ENCODE results near the gene RSRC1.
"Not testable (repeated sequence)": the region's sequence is repeated elsewhere in the genome, so short reads cannot be mapped to it uniquely, and the experiment has no call there.

RSRC1 gene

GRCh38 chr3:158314426-158315357 is 204.8 kb downstream of the RSRC1 start:
- DNase-seq (ENCODE audit: low read depth, low spot score): no peak

GRCh38 chr3:158329696-158330441 is 220.0 kb downstream of the RSRC1 start:
- DNase-seq (ENCODE audit: low read depth, low spot score): not testable (repeated sequence)

GRCh38 chr3:158330870-158331269 is 221.0 kb downstream of the RSRC1 start:
- no peak for DNase-seq (ENCODE audit: low read depth, low spot score)

- DNase-seq (ENCODE audit: low read depth, low spot score): no peak
Observed at GRCh38 chr3:158333736-158334135, 223.8 kb downstream of the RSRC1 start.

- DNase-seq (ENCODE audit: low read depth, low spot score): no peak
Observed at GRCh38 chr3:158337110-158337509, 227.2 kb downstream of the RSRC1 start.

- DNase-seq (ENCODE audit: low read depth, low spot score): no peak
Observed at GRCh38 chr3:158339638-158340037, 229.7 kb downstream of the RSRC1 start.

- DNase-seq (ENCODE audit: low read depth, low spot score): not testable (repeated sequence)
Observed at GRCh38 chr3:158340951-158341350, 231.1 kb downstream of the RSRC1 start.

- no peak for DNase-seq (ENCODE audit: low read depth, low spot score)
Observed at GRCh38 chr3:158347966-158348365, 238.1 kb downstream of the RSRC1 start.

GRCh38 chr3:158350971-158351370 is 241.1 kb downstream of the RSRC1 start:
- DNase-seq (ENCODE audit: low read depth, low spot score): no peak

GRCh38 chr3:158352551-158352950 is 242.7 kb downstream of the RSRC1 start:
- DNase-seq (ENCODE audit: low read depth, low spot score): no peak

GRCh38 chr3:158354713-158355112 is 244.8 kb downstream of the RSRC1 start:
- no peak for DNase-seq (ENCODE audit: low read depth, low spot score)

GRCh38 chr3:158355623-158356588 is 246.0 kb downstream of the RSRC1 start:
- no peak for DNase-seq (ENCODE audit: low read depth, low spot score)

- DNase-seq (ENCODE audit: low read depth, low spot score): no peak
Observed at GRCh38 chr3:158359339-158359738, 249.4 kb downstream of the RSRC1 start.

GRCh38 chr3:158360756-158361448 is 251.0 kb downstream of the RSRC1 start:
- no peak for DNase-seq (ENCODE audit: low read depth, low spot score)

GRCh38 chr3:158368271-158368670 is 258.4 kb downstream of the RSRC1 start:
- DNase-seq (ENCODE audit: low read depth, low spot score): no peak

GRCh38 chr3:158369279-158369678 is 259.4 kb downstream of the RSRC1 start:
- no peak for DNase-seq (ENCODE audit: low read depth, low spot score)

GRCh38 chr3:158379517-158379916 is 269.6 kb downstream of the RSRC1 start:
- DNase-seq (ENCODE audit: low read depth, low spot score): no peak

- no peak for DNase-seq (ENCODE audit: low read depth, low spot score)
Observed at GRCh38 chr3:158381262-158381868, 271.5 kb downstream of the RSRC1 start.

GRCh38 chr3:158382479-158382878 is 272.6 kb downstream of the RSRC1 start:
- no peak for DNase-seq (ENCODE audit: low read depth, low spot score)

- no peak for DNase-seq (ENCODE audit: low read depth, low spot score)
Observed at GRCh38 chr3:158384019-158384418, 274.1 kb downstream of the RSRC1 start.
